ENCODE data around the gene FIBIN. TPM values are rescaled to one million over a fixed set of nuclear protein-coding genes. Genes with fewer than 3 reads are reported as not detected.
"Not testable (repeated sequence)": the region's sequence is repeated elsewhere in the genome, so short reads cannot be mapped to it uniquely, and the experiment has no call there.

FIBIN gene
- total and polyA plus RNA-seq, 2 experiments from 2014 or later = 1.8 to 2.2 TPM

- no peak for TF ChIP-seq CTCF (IDR thresholded peaks at IDR 0.05; ENCODE audit: low read depth, low read length)
- DNase-seq (ENCODE audit: low read depth in 1 of 2, low spot score in 1 of 2) = no peak
Measured at GRCh38 chr11:26971961-26972360, 22.0 kb upstream of the FIBIN start.

GRCh38 chr11:26974069-26974783 lies 19.7 kb upstream of the FIBIN start:
- Histone ChIP-seq H3K36me3 (no peaks in the 10 kb centered on the region), H3K4me1 (ENCODE audit: low read depth) (no peaks in the 10 kb centered on the region), H3K27me3 (no peaks in the 10 kb centered on the region), H3K27ac (no peak overlapping the region), H3K4me3 (no peak overlapping the region), H3K9me3 (ENCODE audit: low read depth) (no peaks in the 10 kb centered on the region)
- DNase-seq (ENCODE audit: low read depth in 1 of 2, low spot score in 1 of 2) = peak in 1 of 2 donors; percentile 55
- no peak for TF ChIP-seq CTCF (IDR thresholded peaks at IDR 0.05; ENCODE audit: low read depth, low read length)

More at GRCh38 chr11:26971961-26972360, 22.0 kb upstream of the FIBIN start:
- Histone ChIP-seq H3K4me3 (no peak overlapping the region), H3K27me3 (no peaks in the 10 kb centered on the region), H3K9me3 (ENCODE audit: low read depth) (no peaks in the 10 kb centered on the region), H3K36me3 (no peaks in the 10 kb centered on the region), H3K27ac (no peak overlapping the region), H3K4me1 (ENCODE audit: low read depth) (no peaks in the 10 kb centered on the region)

GRCh38 chr11:26974996-26975395 lies 18.9 kb upstream of the FIBIN start:
- no peak for TF ChIP-seq CTCF (IDR thresholded peaks at IDR 0.05; ENCODE audit: low read depth, low read length)
- H3K27ac ChIP-seq = no peak overlapping the region

GRCh38 chr11:26976389-26976788 lies 17.5 kb upstream of the FIBIN start:
- Histone ChIP-seq H3K36me3 (no peaks in the 10 kb centered on the region), H3K9me3 (ENCODE audit: low read depth) (no peaks in the 10 kb centered on the region), H3K27me3 (no peaks in the 10 kb centered on the region), H3K4me3 (no peak overlapping the region), H3K27ac (no peak overlapping the region), H3K4me1 (ENCODE audit: low read depth) (no peaks in the 10 kb centered on the region)
- peak in 1 of 2 donors; percentile 76 for DNase-seq (ENCODE audit: low read depth in 1 of 2, low spot score in 1 of 2)
- no peak for TF ChIP-seq CTCF (IDR thresholded peaks at IDR 0.05; ENCODE audit: low read depth, low read length)

More at GRCh38 chr11:26974996-26975395, 18.9 kb upstream of the FIBIN start:
- DNase-seq (ENCODE audit: low read depth in 1 of 2, low spot score in 1 of 2) = no peak
- Histone ChIP-seq H3K4me3 (no peak overlapping the region), H3K4me1 (ENCODE audit: low read depth) (no peaks in the 10 kb centered on the region), H3K27me3 (no peaks in the 10 kb centered on the region), H3K36me3 (no peaks in the 10 kb centered on the region), H3K9me3 (ENCODE audit: low read depth) (no peaks in the 10 kb centered on the region)

DNA sequence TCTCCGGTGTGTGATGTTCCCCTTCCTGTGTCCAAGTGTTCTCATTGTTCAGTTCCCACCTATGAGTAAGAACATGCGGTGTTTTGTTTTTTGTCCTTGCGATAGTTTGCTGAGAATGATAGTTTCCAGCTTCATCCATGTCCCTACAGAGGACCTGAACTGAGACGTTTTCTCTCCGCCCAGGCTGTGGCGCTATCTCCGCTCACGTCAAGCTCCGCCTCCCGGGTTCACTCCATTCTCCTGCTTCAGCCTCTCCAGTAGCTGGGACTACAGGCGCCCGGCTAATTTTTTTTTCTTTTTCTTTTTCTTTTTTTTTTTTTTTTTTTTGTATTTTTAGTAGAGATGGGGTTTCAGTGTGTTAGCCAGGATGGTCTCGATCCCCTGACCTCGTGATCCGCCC lies 16.7 kb upstream of the FIBIN start:
- H3K27me3 ChIP-seq; H3K36me3 ChIP-seq; H3K4me3 ChIP-seq; H3K9me3 ChIP-seq (ENCODE audit: low read depth); H3K4me1 ChIP-seq (ENCODE audit: low read depth); DNase-seq (ENCODE audit: low read depth in 1 of 2, low spot score in 1 of 2); H3K27ac ChIP-seq: not testable (repeated sequence)

GRCh38 chr11:26983645-26984044 lies 10.3 kb upstream of the FIBIN start:
- no peaks in the 10 kb centered on the region for H3K9me3 ChIP-seq (ENCODE audit: low read depth)
- no peaks in the 10 kb centered on the region for H3K27me3 ChIP-seq
- TF ChIP-seq CTCF (IDR thresholded peaks at IDR 0.05; ENCODE audit: low read depth, low read length) = no peak
- H3K36me3 ChIP-seq = no peaks in the 10 kb centered on the region
- H3K4me1 ChIP-seq (ENCODE audit: low read depth) = no peaks in the 10 kb centered on the region
- no peak for DNase-seq (ENCODE audit: low read depth in 1 of 2, low spot score in 1 of 2)
- H3K27ac ChIP-seq = no peak overlapping the region
- no peak overlapping the region for H3K4me3 ChIP-seq

Measured in cardiac muscle cell (in vitro differentiated cells and primary cell).